GM12872 (cell line): ENCODE measurements around the gene ZNF71.

ENCODE experiments used
- TF ChIP-seq, protein P1 (sequence below): IDR thresholded peaks from 3 replicates; pipeline ENCODE4 v1.5.1; 2011; ENCODE audit warnings: low read depth, mild to moderate bottlenecking, low read length, moderate library complexity; ENCODE audit not compliant: insufficient read depth

Gene ZNF71

GRCh38 chr19:56594783-56595547 lies at the start of gene ZNF71:
TSS of gene ZNF71 (plus strand) at chr19:56595302. CDS start at chr19:56601559, 6,257 bp downstream.
- TF ChIP-seq, protein P1, sequence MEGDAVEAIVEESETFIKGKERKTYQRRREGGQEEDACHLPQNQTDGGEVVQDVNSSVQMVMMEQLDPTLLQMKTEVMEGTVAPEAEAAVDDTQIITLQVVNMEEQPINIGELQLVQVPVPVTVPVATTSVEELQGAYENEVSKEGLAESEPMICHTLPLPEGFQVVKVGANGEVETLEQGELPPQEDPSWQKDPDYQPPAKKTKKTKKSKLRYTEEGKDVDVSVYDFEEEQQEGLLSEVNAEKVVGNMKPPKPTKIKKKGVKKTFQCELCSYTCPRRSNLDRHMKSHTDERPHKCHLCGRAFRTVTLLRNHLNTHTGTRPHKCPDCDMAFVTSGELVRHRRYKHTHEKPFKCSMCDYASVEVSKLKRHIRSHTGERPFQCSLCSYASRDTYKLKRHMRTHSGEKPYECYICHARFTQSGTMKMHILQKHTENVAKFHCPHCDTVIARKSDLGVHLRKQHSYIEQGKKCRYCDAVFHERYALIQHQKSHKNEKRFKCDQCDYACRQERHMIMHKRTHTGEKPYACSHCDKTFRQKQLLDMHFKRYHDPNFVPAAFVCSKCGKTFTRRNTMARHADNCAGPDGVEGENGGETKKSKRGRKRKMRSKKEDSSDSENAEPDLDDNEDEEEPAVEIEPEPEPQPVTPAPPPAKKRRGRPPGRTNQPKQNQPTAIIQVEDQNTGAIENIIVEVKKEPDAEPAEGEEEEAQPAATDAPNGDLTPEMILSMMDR = no peak

GRCh38 chr19:56547535-56547934 lies 47.6 kb upstream of the ZNF71 start:
- TF ChIP-seq, protein P1 = no peak

DNA sequence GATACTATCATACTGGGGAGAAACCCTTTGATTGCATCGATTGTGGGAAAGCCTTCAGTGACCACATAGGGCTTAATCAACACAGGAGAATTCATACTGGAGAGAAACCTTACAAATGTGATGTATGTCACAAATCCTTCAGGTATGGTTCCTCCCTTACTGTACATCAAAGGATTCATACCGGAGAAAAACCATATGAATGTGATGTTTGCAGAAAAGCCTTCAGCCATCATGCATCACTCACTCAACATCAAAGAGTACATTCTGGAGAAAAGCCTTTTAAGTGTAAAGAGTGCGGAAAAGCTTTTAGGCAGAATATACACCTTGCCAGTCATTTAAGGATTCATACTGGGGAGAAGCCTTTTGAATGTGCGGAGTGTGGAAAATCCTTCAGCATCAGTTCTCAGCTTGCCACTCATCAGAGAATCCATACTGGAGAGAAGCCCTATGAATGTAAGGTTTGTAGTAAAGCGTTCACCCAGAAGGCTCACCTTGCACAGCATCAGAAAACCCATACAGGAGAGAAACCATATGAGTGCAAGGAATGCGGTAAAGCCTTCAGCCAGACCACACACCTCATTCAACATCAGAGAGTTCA lies 40.7 kb upstream of the ZNF71 start:
- TF ChIP-seq, protein P1 = no peak

GRCh38 chr19:56562766-56563165 lies 32.3 kb upstream of the ZNF71 start:
- TF ChIP-seq, protein P1 = no peak

DNA sequence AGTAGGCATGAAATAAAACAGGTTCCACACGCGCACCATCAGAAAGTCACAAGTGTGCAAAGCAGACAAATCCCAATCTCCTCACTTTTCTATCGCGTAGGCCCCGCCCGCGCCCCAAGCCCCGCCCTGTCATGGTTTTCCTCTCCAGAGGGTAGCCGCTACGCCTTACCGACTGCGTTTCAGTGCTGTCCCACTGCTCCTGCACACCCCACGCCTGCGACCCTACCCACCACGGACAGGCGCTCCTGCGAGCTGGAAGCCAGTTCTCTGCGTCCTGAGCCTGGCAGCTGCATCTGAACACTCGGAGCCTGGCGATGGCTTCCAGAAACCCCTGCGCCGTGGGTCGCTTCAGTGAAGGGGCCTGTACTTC lies 28.2 kb upstream of the ZNF71 start:
- TF ChIP-seq, protein P1 = no peak

GRCh38 chr19:56567274-56568120 lies 27.6 kb upstream of the ZNF71 start, which contains the start of gene ZNF470:
TSS of gene ZNF470 (plus strand) at chr19:56567468. CDS start at chr19:56570312, 2,844 bp downstream.
- TF ChIP-seq, protein P1 = no peak

GRCh38 chr19:56572589-56572988 lies 22.5 kb upstream of the ZNF71 start:
- TF ChIP-seq, protein P1 = no peak
